HPDE6-E6E7 (cell line): ENCODE results near the gene CHAD.

ENCODE experiments used
- DNase-seq: peaks from one replicate; pipeline ENCODE4 v3.0.0; 2011; ENCODE audit warnings: missing footprints; ENCODE audit errors: extremely low spot score

CHAD gene

DNA sequence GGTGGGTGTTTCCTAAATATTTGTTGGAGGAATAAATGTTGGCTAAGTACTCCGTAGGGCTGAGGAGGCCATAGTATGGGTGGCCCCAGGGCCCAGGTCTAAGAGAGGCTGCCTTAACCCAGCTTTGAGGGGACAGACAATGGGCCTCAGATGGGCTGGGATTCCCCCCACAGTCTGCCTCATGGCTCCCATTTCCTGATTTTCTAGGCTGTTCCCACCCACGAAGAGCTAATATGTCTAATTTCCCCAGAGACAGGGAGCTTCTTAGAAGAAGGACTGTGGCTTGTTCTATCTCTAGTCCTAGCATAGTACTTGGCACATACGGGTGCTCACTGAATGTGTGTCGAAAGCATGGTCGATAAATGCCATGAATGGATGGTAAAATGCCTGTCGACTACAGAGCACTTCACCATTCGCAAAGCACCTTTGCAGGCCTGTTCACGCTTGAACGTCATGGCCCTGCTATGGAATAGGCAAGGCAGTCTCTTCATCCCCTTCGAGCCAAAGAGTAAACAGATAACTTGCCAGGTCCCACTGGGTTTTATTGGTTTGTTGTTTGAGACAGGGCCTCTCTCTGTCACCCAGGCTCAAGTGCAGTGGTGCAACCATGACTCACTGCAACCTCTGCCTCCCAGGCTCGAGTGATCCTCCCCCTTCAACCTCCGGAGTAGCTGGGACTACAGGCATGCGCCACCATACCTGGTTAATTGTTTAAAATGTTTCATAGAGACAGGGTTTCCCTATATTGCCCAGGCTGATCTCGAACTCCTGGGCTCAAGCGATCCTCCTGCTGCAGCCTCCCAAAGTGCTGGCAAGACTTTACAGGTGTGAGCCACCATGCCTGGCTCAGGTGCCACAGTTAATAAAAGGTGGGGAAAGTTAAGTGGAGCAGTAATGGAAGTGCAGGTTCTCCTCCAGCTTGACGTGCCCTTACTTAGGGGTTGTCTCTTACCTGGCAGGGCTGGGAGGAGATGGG lies 9.7 kb downstream of the CHAD start:
- DNase-seq: no peak

DNA sequence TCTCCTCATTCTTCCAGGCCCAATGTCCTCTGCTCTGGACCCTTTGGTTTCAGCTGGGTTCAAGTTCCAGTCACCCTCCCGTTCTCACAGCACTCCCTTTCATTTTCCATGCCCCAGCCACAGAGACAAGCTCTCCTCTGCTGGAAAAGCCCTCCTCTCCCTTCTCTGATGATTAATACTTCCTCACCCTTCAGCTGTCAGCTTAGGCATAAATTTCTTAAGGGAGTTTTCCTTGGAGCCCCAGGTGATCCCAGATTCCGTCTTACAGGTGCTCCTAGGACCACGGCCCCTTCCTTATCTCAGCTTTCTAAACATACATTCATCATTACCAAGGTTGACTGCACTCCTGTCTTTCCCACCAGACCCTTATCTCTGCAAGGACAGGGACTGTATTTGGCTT lies 10.4 kb downstream of the CHAD start:
- no peak for DNase-seq

DNA sequence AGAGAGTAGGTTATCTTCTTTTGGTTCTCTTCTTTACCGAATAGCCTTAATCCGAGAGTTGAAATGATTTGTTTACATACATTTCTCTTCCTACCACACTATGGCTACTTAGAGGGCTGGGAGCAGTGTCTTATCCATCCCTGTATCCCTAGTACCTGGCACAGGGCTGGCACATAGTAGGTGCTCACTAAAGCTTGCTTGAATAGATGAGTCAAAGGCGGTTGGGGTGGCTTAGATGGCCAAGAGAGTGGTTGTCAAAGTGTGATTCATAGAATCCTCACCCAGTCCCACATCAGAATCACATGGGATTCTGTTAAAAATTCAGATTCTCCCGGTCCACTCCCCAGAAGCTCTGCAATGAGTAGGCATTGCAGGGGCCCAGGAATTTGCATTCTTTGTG lies 11.1 kb downstream of the CHAD start:
- no peak for DNase-seq

DNA sequence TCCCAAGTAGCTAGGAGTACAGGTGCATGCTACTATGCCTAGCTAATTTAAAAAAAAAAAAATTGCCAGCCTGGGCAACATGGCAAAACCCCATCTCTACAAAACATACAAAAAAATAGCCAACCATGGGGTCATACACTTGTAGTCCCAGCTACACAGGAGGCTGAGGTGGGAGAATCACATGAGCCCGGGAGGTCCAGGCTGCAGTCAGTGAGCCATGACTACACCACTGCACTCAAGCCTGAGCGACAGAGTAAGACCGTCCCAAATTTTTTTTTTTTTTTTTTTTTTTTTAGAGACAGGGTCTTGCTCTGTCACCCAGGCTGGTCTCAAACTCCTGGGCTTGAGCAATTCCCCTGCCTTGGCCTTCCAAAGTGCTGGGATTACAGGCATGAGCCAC lies 14.8 kb downstream of the CHAD start:
- DNase-seq: no peak

DNA sequence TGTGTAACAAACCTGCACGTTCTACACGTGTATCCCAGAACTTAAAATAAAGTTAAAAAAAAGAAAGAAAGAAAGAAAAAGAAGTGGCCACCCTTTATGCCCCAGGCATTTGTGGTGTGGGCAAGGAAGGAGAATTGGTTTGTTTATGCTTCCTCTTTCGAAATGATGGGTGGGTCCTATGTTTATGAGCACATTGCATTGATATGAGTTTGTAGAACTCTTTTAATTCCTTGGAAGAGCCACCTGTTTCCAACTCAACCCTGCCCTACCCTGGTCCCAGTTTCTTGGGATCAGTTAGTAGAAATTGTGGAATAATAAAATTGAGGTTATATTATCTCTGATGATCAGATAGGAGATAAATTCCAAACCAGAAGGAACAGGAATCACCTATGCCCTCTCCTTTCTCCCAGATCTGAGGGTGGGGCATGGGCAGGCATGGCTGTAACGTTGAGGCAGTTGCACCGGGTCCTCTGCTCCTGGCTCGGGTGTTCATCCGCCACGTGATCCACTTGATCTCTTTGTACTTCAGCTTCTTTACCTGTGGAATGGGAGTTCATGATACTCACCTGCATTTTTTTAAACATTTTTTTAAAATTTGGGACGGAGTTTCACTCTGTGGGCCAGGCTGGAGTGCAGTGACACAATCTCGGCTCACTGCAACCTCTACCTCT lies 15.9 kb downstream of the CHAD start:
- DNase-seq: no peak

DNA sequence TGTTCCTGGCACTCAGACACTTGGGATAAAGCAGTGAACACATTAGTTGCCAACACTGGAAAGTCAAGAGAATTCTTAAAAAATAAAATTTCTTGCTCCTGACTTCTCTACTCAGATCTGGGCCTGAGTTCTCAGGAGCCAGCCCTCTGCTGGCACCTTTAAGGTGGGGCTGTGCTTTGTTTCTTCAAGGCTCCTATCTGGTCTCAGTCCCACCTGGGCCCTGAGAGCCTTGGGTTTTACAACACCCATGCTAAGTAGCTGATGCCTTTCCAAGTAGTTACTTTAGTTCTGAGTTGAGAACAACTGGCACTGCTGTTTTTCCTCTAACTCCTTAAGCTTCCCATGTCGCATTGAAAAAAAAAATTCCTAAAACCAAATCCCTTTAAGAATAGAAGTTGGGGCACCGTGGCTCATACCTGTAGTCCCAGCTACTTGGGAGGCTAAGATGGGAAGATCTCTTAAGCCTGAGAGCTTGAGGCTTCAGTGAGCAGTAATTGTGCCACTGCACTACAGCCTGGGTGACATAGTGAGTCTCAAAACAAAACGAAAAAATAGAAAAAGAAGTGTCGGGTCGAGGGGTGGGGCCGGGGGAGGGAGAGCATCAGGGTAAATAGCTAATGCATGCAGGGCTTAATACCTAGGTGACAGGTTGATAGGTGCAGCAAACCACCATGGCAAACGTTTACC lies 16.6 kb downstream of the CHAD start:
- DNase-seq: no peak

DNA sequence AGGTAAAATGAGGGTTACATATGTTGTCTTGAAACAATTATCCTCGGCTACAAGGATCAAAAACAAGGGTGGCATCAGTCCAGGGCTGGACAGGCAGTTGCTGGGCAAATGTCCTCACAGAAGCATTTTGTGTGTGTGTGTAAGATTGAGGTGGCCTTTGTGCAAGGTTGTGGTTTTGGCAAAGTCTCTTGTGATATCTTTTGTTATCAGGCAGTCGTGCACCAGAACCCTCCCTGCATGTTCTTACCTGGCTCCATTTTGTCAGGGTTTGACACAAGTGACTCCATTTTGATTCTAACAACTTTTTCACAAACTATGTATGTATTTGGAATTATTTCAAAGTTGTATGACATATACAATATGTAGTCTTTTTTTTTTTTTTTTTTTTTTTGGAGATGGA lies 20.0 kb downstream of the CHAD start:
- DNase-seq: no peak

DNA sequence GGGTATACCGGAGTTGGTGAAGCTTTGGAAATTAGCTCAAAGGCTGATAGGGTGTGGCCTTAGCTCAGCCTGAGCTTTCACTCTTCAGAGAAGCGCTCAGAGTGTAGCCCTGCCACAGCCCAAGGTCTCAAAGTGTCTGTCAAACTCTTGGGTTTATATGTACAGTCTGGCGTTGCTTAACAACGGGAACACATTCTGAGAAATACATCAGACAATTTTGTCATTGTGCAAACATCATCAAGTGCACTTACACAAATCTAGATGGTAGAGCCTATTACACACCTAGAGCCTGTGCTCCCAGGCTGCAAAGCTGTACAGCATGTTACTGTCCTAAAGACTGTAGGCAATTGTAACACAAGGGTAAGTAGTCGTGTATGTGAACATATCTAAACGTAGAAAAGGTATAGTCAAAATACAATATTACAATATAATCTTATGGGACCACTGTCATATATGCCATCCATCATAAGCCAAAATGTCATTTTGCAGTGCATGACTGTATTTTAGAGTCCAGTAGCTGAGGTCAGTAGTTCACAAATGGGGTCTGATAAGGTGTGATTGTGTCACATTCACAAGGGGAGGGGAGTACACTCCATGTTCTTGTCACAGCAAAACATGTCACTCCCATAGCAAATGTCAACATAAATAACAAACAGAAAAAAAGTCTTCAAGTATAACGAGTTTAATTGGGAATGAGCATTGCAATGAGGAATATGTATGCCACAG lies 20.6 kb downstream of the CHAD start:
- DNase-seq: no peak

DNA sequence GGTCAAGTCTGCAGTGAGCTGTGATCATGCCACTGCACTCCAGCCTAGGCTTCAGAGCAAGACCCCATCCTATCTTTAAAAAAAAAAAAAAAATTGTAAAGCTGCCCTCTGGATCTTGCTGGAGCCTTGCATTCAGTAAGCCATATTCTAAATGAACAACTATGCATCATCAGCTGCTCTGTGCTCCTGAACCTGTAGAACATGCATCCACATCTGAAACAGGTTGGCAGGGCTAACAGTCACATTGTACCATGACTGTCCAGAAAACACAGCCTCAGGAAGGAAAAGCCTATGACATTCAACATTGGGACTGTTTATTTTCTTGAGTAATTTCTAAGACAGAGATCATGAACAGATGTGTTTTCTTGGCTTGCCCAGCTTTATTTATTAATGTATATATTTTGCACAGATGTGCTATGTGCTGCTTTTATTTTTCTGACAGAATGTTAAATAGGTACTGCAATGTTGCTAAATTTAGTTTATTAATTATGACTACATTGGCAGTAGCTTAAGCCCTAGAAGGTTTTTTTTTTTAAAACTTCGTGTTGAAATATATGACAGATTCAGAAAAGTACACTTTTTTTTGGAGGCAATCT lies 22.9 kb downstream of the CHAD start:
- no peak for DNase-seq

DNA sequence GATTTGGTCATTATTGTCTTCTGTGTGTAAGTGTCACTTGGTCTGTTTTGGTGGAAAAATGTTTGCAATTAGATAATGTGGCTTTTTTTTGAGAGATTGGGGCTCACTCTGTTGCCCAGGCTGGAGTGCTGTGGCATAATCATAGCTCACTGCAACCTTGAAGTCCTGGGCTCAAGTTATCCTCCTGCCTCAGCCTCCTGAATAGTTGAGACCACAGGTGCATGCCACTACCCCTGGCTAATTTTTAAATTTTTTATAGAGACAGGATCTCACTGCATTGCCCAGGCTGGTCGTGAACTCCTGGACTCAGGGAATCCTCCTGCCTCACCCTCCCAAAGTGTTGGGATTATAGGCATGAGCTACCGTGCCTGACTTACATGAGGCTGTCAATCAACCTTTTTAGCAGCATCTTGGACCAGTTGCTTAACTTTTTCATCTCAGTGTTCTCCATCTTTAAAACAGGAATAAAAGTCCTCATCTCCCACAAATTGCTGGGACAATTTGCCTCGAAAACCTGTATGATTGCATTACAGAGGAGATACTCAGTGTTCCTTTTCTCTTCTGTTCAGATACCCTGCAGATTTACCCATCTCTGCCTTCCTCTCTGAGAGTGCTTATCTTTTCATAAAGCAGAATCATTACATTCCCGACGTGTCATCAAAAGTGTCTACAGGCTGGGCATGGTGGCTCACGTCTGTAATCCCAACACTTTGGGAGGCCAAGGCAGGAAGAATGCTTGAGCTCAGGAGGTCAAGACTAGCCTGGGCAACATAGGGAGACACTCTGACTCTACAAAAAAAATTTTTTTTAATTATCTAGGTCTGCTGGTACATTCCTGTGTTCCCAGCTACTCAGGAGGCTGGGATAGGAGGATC lies 23.6 kb downstream of the CHAD start:
- DNase-seq: no peak

DNA sequence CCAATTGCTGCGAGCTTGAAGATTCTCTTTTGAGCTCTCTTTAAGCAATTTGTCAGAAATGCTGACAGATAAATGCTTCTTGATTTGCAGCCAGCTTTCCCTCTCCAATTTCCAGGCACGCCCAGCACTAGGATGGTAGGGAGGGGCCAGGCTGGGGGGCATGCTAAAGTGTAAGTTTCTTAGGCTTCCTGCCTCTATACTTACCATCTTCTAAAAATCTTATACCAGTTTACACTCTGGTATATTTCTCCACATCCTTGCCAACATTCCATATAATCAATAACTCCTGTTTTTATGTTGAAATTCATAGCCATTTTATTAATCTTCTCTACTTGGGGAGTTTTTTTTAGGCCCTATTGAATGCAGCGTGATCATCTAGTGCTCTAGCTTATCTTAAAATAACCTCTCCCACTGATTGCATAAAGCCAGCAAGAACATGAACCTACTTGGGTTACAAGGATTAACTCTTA lies 25.1 kb downstream of the CHAD start:
- no peak for DNase-seq

DNA sequence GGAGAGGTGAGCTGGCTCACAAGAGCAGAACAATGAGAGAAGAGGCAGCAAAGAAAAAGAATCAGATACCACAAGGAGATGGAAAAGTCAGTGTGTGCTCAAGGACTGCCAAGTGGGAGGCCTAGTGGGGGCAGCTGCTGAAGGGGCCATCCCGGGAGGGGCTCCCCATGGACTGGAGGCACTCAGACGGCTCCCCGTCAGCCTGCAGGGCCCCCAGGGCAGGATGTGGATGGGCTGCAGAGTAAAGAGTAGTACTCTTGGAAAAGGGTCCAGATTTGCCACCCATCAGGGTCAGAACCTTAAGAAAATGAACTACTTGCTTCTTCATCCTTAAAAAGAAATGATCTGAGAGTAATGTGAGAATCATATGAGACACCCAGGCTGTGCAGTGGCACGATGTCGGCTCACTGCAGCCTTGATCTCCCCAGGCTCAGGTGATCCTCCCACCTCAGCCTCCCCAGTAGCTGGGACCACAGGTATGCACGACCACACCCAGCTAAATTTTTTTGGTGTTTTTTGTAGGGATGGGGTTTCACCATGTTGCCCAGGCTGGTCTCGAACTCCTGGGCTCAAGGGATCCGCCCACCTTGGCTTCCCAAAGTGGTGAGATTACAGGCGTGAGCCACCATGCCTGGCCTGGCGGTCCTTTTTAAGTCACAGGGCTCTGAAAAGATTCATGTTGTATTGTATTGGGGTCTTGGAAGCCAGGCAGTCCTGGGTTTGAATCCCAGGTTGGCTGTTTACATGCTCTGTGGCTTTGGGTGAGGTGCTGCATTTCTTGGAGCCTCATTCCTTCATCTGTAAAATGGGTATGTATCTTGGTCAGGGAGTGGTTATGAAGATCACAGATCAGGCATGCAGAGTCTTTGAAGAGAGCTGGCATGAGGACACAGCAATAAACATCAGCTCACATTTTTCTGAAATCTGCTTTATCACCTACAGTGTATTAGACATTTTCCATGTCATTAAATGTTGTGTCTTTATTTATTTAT lies 27.5 kb downstream of the CHAD start:
- DNase-seq: no peak

DNA sequence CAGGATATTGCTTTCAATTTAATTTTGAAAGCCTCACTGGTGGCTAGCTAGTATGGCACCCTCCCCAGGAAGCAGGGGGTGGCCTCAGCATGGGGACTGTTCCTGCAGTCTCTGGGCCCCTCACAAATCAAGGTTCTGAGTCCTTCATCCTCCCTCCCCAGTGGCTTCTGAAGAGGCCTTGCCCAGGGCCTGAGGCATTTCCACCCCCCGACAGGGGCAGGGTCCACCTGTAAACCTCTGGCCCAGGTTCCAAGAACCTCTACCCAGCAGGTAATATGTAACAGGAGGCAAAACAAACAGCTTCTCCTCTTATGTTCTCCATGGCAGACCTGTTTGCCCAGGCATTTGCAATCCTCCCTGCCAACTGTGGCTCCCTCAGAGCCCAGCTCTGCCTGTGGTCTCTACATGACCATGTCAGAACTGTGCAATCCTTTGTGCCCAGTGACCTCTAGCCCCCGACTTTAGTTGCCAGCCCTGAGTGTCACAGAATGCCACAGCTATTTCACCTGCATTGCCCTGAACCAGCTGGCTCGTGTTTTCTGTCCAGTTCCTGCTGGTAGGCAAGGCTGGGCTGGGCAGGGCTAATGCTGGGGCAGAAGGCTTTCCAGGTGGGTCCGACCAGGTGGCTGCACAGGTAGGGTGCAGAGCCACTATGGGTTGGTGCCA lies 28.4 kb downstream of the CHAD start:
- DNase-seq: no peak

DNA sequence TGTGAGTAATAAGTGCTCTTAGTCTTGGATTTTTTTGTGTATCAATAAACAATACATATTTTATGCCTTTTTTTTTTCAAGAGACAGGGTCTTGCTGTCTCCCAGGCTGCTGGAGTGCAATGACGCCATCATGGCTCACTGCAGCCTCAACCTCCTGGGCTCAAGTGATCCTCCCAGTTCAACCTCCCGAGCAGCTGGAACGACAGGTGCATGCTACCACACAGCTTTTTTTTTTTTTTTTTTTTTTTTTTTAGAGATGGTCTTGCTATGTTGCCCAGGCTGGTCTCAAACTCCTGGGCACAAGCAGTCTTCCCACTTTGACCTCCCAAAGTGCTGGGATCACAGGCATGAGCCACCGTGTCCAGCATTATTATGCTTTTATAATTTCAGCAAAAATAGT lies 29.7 kb downstream of the CHAD start:
- no peak for DNase-seq

DNA sequence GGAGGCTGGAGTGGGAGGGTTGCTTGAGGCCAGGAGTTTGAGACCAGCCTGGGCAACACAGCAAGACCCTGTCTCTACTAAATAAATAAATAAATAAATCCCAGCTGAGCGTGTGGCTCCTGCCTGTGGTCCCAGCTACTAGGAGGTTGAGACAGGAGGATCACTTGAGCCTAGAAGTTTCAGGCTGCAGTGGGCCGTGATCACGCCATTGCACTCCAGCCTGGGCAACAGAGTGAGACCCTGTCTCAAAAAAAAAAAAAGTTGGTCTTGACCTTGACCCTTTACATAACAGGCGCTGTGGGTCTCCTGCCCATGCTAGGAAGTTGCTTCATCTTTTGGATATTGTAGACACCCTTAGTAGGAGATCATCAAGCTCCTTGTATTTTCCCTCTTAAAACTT lies 31.3 kb downstream of the CHAD start:
- no peak for DNase-seq

DNA sequence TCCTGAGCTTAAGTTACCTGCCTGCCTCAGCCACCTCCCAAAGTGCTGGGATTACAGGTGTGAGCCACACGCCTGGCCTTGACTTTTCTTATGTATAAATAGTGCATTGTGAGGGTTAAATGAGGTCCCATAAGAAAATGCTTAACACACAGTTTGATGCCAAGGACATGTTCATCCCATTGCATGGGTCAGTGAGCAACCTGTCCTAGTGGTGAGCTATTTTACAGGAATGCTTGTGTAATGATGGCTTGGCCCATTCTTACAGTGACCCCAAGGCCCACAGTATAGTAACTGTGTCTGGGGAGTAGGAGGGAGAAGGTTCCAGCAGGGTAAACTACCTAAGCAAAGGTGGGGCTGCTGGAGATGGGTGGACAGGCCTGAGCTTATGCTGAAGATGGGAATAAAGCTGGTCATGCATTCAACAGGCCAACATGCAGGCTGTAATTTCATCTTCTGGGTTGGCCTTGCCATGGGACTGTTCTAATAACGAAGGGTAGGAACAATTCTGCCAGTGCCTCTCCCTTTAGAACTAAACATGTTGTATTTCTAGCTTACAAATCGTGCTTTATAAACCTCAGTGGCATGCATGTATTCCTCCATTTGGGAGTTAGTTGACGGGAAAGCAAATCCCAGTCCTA lies 36.4 kb downstream of the CHAD start:
- no peak for DNase-seq

DNA sequence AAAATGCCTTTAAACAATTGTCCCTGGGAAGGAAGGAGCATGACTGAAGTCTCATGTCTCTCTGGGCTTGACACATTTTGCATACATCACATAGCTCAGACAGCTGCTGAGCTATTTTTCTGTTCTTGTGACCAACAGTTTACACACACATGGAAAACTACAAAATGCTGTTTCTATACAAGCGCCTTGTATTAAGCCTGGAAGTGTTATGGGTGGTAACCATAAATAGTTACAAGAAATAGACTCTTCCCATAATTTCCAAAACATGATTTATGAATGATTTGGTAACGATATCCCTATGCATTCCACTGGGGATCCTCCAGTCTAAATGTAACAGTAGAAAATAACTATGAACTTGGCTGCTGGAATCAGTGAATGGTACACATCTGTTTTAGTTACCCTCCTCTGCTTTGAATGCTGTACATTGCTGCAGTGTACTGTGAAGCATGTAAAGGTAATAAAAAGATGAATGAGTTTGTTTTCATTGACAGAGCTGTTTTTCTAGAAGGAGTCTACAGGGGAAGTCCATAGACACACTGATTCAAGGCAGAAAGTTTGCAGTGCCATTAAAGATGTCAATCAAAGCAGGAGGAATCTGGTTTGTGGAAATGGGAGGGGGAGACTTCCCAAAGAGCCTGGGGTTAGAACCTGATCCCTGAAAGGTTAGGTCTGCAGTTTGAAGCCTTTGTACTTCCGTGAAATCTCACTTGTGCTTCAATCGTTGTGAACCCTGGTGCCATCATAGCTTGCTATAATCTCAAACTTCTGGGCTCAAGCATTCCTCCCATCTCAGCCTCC lies 37.7 kb downstream of the CHAD start:
- DNase-seq: no peak
